WTC11 (cell line): ENCODE results near the gene SNX24. TPM values are rescaled to one million over a fixed set of nuclear protein-coding genes. Genes with fewer than 3 reads are reported as not detected.
"Not testable (repeated sequence)": the region's sequence is repeated elsewhere in the genome, so short reads cannot be mapped to it uniquely, and the experiment has no call there.

Experiments
- ATAC-seq: fragments of 200-7000 bp; cut with Tn5 transposase; 2 replicates; pipeline ENCODE4 v1.10.0; 2021; ENCODE audit warnings: mild to moderate bottlenecking, moderate library complexity
- CTCF ChIA-PET: fragments of 300-600 bp; sonication (Branson Sonifier 250); formaldehyde crosslinking; loops from one replicate; lab custom pipeline; 2021; ENCODE audit warnings: antibody characterized with exemption; lab: Charles Lee
- POLR2A ChIA-PET: fragments of 350-600 bp; sonication (Branson Sonifier 250); formaldehyde crosslinking; loops from one replicate; lab custom pipeline; 2021; ENCODE audit warnings: antibody characterized with exemption; lab: Charles Lee
- DNase-seq: peaks from one replicate; pipeline ENCODE4 v3.0.0; 2021; ENCODE audit warnings: low spot score
- H3K27ac Mint-ChIP-seq: 2 replicates; pipeline ENCODE4 v1.8.0; 2021; ENCODE audit warnings: mixed read lengths
- H3K27me3 Mint-ChIP-seq: 2 replicates; pipeline ENCODE4 v1.8.0; 2021; ENCODE audit warnings: low read depth, mild to moderate bottlenecking, moderate library complexity, mixed read lengths
- H3K36me3 Mint-ChIP-seq: 2 replicates; pipeline ENCODE4 v1.8.0; 2021; ENCODE audit warnings: mixed read lengths
- H3K4me1 Mint-ChIP-seq: 2 replicates; pipeline ENCODE4 v1.8.0; 2022; ENCODE audit warnings: mixed read lengths
- H3K4me3 Mint-ChIP-seq: 2 replicates; pipeline ENCODE4 v1.8.0; 2021; ENCODE audit warnings: mild to moderate bottlenecking, moderate library complexity, mixed read lengths
- H3K9me3 Mint-ChIP-seq: 2 replicates; pipeline ENCODE4 v1.8.0; 2021; ENCODE audit warnings: mixed read lengths
- ATF1 ChIP-seq: sonication (generic); formaldehyde crosslinking; IDR thresholded peaks from 2 replicates; pipeline ENCODE4 v1.8.1; 2023; ENCODE audit warnings: mild to moderate bottlenecking, moderate library complexity, missing genetic modification reagents
- CTCF ChIP-seq: fragments of 200-600 bp; IDR thresholded peaks from 2 replicates; pipeline ENCODE4 v1.8.0; 2022; ENCODE audit warnings: antibody characterized with exemption
- ESRRA ChIP-seq: sonication (generic); formaldehyde crosslinking; IDR thresholded peaks from 2 replicates; pipeline ENCODE4 v1.8.1; 2022; ENCODE audit warnings: mild to moderate bottlenecking, missing genetic modification reagents, borderline replicate concordance
- ETV6 ChIP-seq: sonication (generic); formaldehyde crosslinking; IDR thresholded peaks from 2 replicates; pipeline ENCODE4 v1.8.1; 2022; ENCODE audit warnings: mild to moderate bottlenecking, missing genetic modification reagents
- FOXP4 ChIP-seq: sonication (generic); formaldehyde crosslinking; IDR thresholded peaks from 2 replicates; pipeline ENCODE4 v1.8.0; 2022; ENCODE audit warnings: mild to moderate bottlenecking, missing genetic modification reagents
- GABPB1 ChIP-seq: sonication (generic); formaldehyde crosslinking; IDR thresholded peaks from 2 replicates; pipeline ENCODE4 v1.8.1; 2023; ENCODE audit warnings: mild to moderate bottlenecking, missing genetic modification reagents
- GTF2I ChIP-seq: fragments of 250-450 bp; sonication (Bioruptor Pico); conservative IDR thresholded peaks from 2 replicates; pipeline ENCODE4 v1.4.0; 2021; ENCODE audit warnings: mild to moderate bottlenecking
- NFE2L1 ChIP-seq: sonication (generic); formaldehyde crosslinking; IDR thresholded peaks from 2 replicates; pipeline ENCODE4 v1.8.1; 2023; ENCODE audit warnings: missing genetic modification reagents
- NR2C2 ChIP-seq: sonication (generic); formaldehyde crosslinking; IDR thresholded peaks from 2 replicates; pipeline ENCODE4 v1.8.0; 2022; ENCODE audit warnings: mild to moderate bottlenecking, missing genetic modification reagents
- SMAD3 ChIP-seq: sonication (generic); formaldehyde crosslinking; IDR thresholded peaks from 2 replicates; pipeline ENCODE4 v1.8.0; 2022; ENCODE audit warnings: missing genetic modification reagents, mild to moderate bottlenecking, borderline replicate concordance
- ZNF121 ChIP-seq: sonication (generic); formaldehyde crosslinking; IDR thresholded peaks from 2 replicates; pipeline ENCODE4 v1.8.0; 2023; ENCODE audit warnings: missing genetic modification reagents
- ZNF317 ChIP-seq: sonication (generic); formaldehyde crosslinking; IDR thresholded peaks from 2 replicates; pipeline ENCODE4 v1.8.1; 2023; ENCODE audit warnings: low read depth, mild to moderate bottlenecking, moderate library complexity, missing genetic modification reagents, borderline replicate concordance
- ZNF423 ChIP-seq: fragments of 250-450 bp; sonication (Bioruptor Pico); IDR thresholded peaks from 2 replicates; pipeline ENCODE4 v2.1.2; 2022; ENCODE audit warnings: mild to moderate bottlenecking, moderate library complexity
- ZNF425 ChIP-seq: fragments of 250-450 bp; sonication (Bioruptor Pico); conservative IDR thresholded peaks from 2 replicates; pipeline ENCODE4 v1.9.0; 2021; ENCODE audit warnings: mild to moderate bottlenecking
- ZSCAN18 ChIP-seq: fragments of 250-450 bp; sonication (Bioruptor Pico); IDR thresholded peaks from 2 replicates; pipeline ENCODE4 v2.1.2; 2022; ENCODE audit warnings: mild to moderate bottlenecking, moderate library complexity
- total RNA-seq: library from RNA; stranded (reverse); gene quantifications from 3 replicates; pipeline ENCODE4 v1.2.3, GENCODE V29; 2021

The SNX24 gene
- total RNA-seq, 1 experiment from 2014 or later: 15.5 TPM

GRCh38 chr5:122972877-122973276 is 127.5 kb downstream of the SNX24 start (continued):
- TF ChIP-seq CTCF: no peak
- TF ChIP-seq ATF1 (CRISPR knock-in tag): no peak
- no peak for TF ChIP-seq GABPB1
- TF ChIP-seq ZNF425 (CRISPR knock-in tag): no peak
- no peak for TF ChIP-seq ZNF423
- TF ChIP-seq GTF2I (CRISPR knock-in tag): no peak
- no peak for TF ChIP-seq ZNF121

GRCh38 chr5:122973759-122974158 is 128.3 kb downstream of the SNX24 start:
- CTCF ChIA-PET, H3K36me3 Mint-ChIP-seq: not testable (repeated sequence)
- POLR2A ChIA-PET: interaction anchor here (0.6 kb wide), 1 partner anchor 210 kb away, joined by 4 read pairs; no protein-coding TSS in a partner anchor

GRCh38 chr5:122974251-122974650 is 128.8 kb downstream of the SNX24 start:
- H3K4me1 Mint-ChIP-seq, H3K4me3 Mint-ChIP-seq, H3K36me3 Mint-ChIP-seq, POLR2A ChIA-PET, H3K9me3 Mint-ChIP-seq, DNase-seq, ATAC-seq, H3K27ac Mint-ChIP-seq, CTCF ChIA-PET, H3K27me3 Mint-ChIP-seq: not testable (repeated sequence)

More at GRCh38 chr5:122973759-122974158, 128.3 kb downstream of the SNX24 start:
- H3K9me3 Mint-ChIP-seq, H3K4me1 Mint-ChIP-seq, ATAC-seq, DNase-seq, H3K27me3 Mint-ChIP-seq, H3K27ac Mint-ChIP-seq, H3K4me3 Mint-ChIP-seq: not testable (repeated sequence)

- Mint-ChIP-seq H3K9me3 (no peaks in the 10 kb centered on the region), H3K4me1 (peaks cover 3% of the 10 kb centered on the region; the same call in 1 of the 2 replicates), H3K27me3 (no peaks in the 10 kb centered on the region), H3K27ac (no peak overlapping the region), H3K4me3 (no peak overlapping the region), H3K36me3 (no peaks in the 10 kb centered on the region)
- DNase-seq (no peak), ATAC-seq (no peak)
- POLR2A ChIA-PET: no interaction called here
- no peak for TF ChIP-seq NR2C2 (CRISPR knock-in tag)
- TF ChIP-seq NFE2L1 (CRISPR knock-in tag): no peak
- TF ChIP-seq FOXP4 (CRISPR knock-in tag): no peak
- TF ChIP-seq ETV6 (CRISPR knock-in tag): no peak
- no peak for TF ChIP-seq SMAD3 (CRISPR knock-in tag)
- no peak for TF ChIP-seq ESRRA
- TF ChIP-seq ZNF121: no peak
- no peak for TF ChIP-seq ZNF317 (CRISPR knock-in tag)
- TF ChIP-seq ZSCAN18 (CRISPR knock-in tag): no peak
- CTCF ChIA-PET: no interaction called here
Observed at GRCh38 chr5:122977319-122977718, 131.9 kb downstream of the SNX24 start.
